Vagina (tissue), 2 donors: Measurements from ENCODE around the gene WDR54. TPM values are rescaled to one million over a fixed set of nuclear protein-coding genes. Genes with fewer than 3 reads are reported as not detected.
"Not testable (repeated sequence)": the region's sequence is repeated elsewhere in the genome, so short reads cannot be mapped to it uniquely, and the experiment has no call there.

Experiments
- DNase-seq, 2 donors: peaks; one replicate each; pipeline ENCODE4 v3.0.0-alpha.2; 2017; ENCODE audit errors: extremely low spot score in 2 of 2
- H3K27ac ChIP-seq: fragments of 200-600 bp; sonication (generic); one replicate; pipeline ENCODE4 v1.5.1; 2019
- H3K27me3 ChIP-seq: fragments of 200-600 bp; sonication (generic); one replicate; pipeline ENCODE4 v1.5.1; 2019
- H3K36me3 ChIP-seq, 2 donors: fragments of 200-600 bp; sonication (generic); one replicate each; pipeline ENCODE4 v1.5.1; 2017 to 2019
- H3K4me1 ChIP-seq: fragments of 200-600 bp; sonication (generic); one replicate; pipeline ENCODE4 v1.5.1; 2019
- H3K4me3 ChIP-seq, 2 donors: fragments of 200-600 bp; sonication (generic); 1 replicate in 1 of 2; 2 replicates in 1 of 2; pipeline ENCODE4 v1.5.1; 2016 to 2019
- H3K9me3 ChIP-seq: fragments of 200-600 bp; sonication (generic); one replicate; pipeline ENCODE4 v1.5.1; 2019
- CTCF ChIP-seq, 3 experiments: fragments of 450-650 bp in 2 of 3; fragments of 200-600 bp in 1 of 3; sonication (generic) in 1 of 3; IDR thresholded peaks; one replicate each; pipeline ENCODE4 v1.5.1; 2017 to 2019; ENCODE audit warnings: antibody characterized with exemption in 3 of 3, mild to moderate bottlenecking in 2 of 3, moderate library complexity in 2 of 3
- POLR2A ChIP-seq, 2 donors: fragments of 450-650 bp; IDR thresholded peaks; one replicate each; pipeline ENCODE4 v1.6.1; 2017; ENCODE audit warnings: antibody characterized with exemption in 2 of 2, mild to moderate bottlenecking in 2 of 2, moderate library complexity in 2 of 2
- POLR2AphosphoS5 ChIP-seq, 2 donors: sonication (generic); formaldehyde crosslinking; IDR thresholded peaks; one replicate each; pipeline ENCODE4 v1.9.0; 2017; ENCODE audit warnings: antibody characterized with exemption in 2 of 2, mild to moderate bottlenecking in 2 of 2, low read depth in 1 of 2; ENCODE audit not compliant: insufficient read depth in 1 of 2
- intact Hi-C: fragments of 100-400 bp; cut with DNase I; formaldehyde crosslinking; loops from one replicate; pipeline ENCODE4 v1.15.1; 2023
- total RNA-seq: library from RNA; depleted of rRNA; stranded (reverse); fragments of >200 nt; gene quantifications from one replicate; pipeline ENCODE4 v1.2.3, GENCODE V29; 2016

The WDR54 gene
- total RNA-seq, 1 donor from 2014 or later: 8.8 TPM

- Histone ChIP-seq H3K27ac (no peak overlapping the region), H3K27me3 (no peaks in the 10 kb centered on the region), H3K4me1 (peaks cover 45% of the 10 kb centered on the region), H3K4me3 (no peak overlapping the region), H3K9me3 (no peaks in the 10 kb centered on the region), H3K36me3 (peaks cover 0 to 12% of the 10 kb centered on the region in 2 donors)
- intact Hi-C loops: no loop called here
- TF ChIP-seq CTCF (IDR thresholded peaks at IDR 0.05) (no peak), POLR2A (IDR thresholded peaks at IDR 0.05) (no peak), POLR2AphosphoS5 (IDR thresholded peaks at IDR 0.05; ENCODE audit: insufficient read depth in 1 of 2, low read depth in 1 of 2) (no peak)
- DNase-seq: no peak
Observed at GRCh38 chr2:74461187-74462053, 39.9 kb downstream of the WDR54 start.

GRCh38 chr2:74462054-74462785 lies 40.7 kb downstream of the WDR54 start:
- TF ChIP-seq POLR2AphosphoS5 (IDR thresholded peaks at IDR 0.05; ENCODE audit: insufficient read depth in 1 of 2, low read depth in 1 of 2): no peak
- no peak for TF ChIP-seq CTCF (IDR thresholded peaks at IDR 0.05)
- no peak for TF ChIP-seq POLR2A (IDR thresholded peaks at IDR 0.05)
- Histone ChIP-seq H3K36me3 (peaks cover 0 to 12% of the 10 kb centered on the region in 2 donors), H3K9me3 (no peaks in the 10 kb centered on the region), H3K27me3 (no peaks in the 10 kb centered on the region), H3K27ac (no peak overlapping the region), H3K4me1 (peaks cover 37% of the 10 kb centered on the region), H3K4me3 (no peak overlapping the region)
- intact Hi-C loops: no loop called here
- no peak for DNase-seq

- no peak for TF ChIP-seq CTCF (IDR thresholded peaks at IDR 0.05)
- no peak for TF ChIP-seq POLR2AphosphoS5 (IDR thresholded peaks at IDR 0.05; ENCODE audit: insufficient read depth in 1 of 2, low read depth in 1 of 2)
- TF ChIP-seq POLR2A (IDR thresholded peaks at IDR 0.05): no peak
- no peak overlapping the region for H3K4me3 ChIP-seq
- no peaks in the 10 kb centered on the region for H3K9me3 ChIP-seq
- H3K4me1 ChIP-seq: peaks cover 36% of the 10 kb centered on the region
- DNase-seq: no peak
- H3K27ac ChIP-seq: no peak overlapping the region
- peaks cover 0 to 12% of the 10 kb centered on the region in 2 donors for H3K36me3 ChIP-seq
- no peaks in the 10 kb centered on the region for H3K27me3 ChIP-seq
- intact Hi-C loops: no loop called here
Observed at GRCh38 chr2:74462786-74463105, 41.2 kb downstream of the WDR54 start.

- no peaks in the 10 kb centered on the region for H3K9me3 ChIP-seq
- peak overlapping the region; percentile 81 to 91 for H3K4me3 ChIP-seq
- peak in 1 of 2 donors; percentile 85 for DNase-seq
- H3K4me1 ChIP-seq: peaks cover 28% of the 10 kb centered on the region
- TF ChIP-seq POLR2AphosphoS5 (IDR thresholded peaks at IDR 0.05; ENCODE audit: insufficient read depth in 1 of 2, low read depth in 1 of 2) (no peak), POLR2A (IDR thresholded peaks at IDR 0.05) (no peak), CTCF (IDR thresholded peaks at IDR 0.05) (no peak)
- H3K27me3 ChIP-seq: no peaks in the 10 kb centered on the region
- H3K27ac ChIP-seq: peak overlapping the region; percentile 46
- peaks cover 0 to 12% of the 10 kb centered on the region in 2 donors for H3K36me3 ChIP-seq
- intact Hi-C loops: loop anchor here (2.0 kb wide), 1 partner anchor 64 kb away; the partner anchor contains the start of genes AUP1 and HTRA2
Observed at GRCh38 chr2:74464406-74464805, 42.9 kb downstream of the WDR54 start.

- H3K27me3 ChIP-seq, intact Hi-C loops, H3K27ac ChIP-seq, H3K9me3 ChIP-seq, DNase-seq, H3K4me3 ChIP-seq: not testable (repeated sequence)
- peaks cover 29% of the 10 kb centered on the region for H3K4me1 ChIP-seq
- H3K36me3 ChIP-seq: peaks cover 0 to 15% of the 10 kb centered on the region in 2 donors
Observed at GRCh38 chr2:74470742-74471141, 49.2 kb downstream of the WDR54 start.
